Right lobe of liver (tissue), 6 donors: ENCODE results near the gene MBD3. TPM values are rescaled to one million over a fixed set of nuclear protein-coding genes. Genes with fewer than 3 reads are reported as not detected.

Experiments used
- ATAC-seq, 4 donors: fragments of 200-7000 bp; cut with Tn5 transposase; one replicate each; pipeline ENCODE4 v1.9.1; 2020; ENCODE audit warnings: mild to moderate bottlenecking in 4 of 4, moderate library complexity in 4 of 4
- DNase-seq, 3 donors: peaks; one replicate each; pipeline ENCODE4 v3.0.0-alpha.2; 2020
- H3K27ac ChIP-seq, 3 donors: fragments of 200-600 bp; one replicate each; pipeline ENCODE4 v1.8.0; 2022
- H3K27me3 ChIP-seq, 2 donors: fragments of 200-600 bp; one replicate each; pipeline ENCODE4 v1.8.0; 2022
- H3K36me3 ChIP-seq, 4 donors: fragments of 200-600 bp; sonication (generic) in 1 of 4; one replicate each; pipeline versions ENCODE4 v1.5.1 to v1.8.0; 2017 to 2022; ENCODE audit warnings: control low read depth in 1 of 4
- H3K4me1 ChIP-seq, 4 donors: fragments of 200-600 bp; sonication (generic) in 1 of 4; one replicate each; pipeline versions ENCODE4 v1.5.1 to v1.8.0; 2017 to 2022; ENCODE audit warnings: control low read depth in 1 of 4
- H3K4me3 ChIP-seq, 3 donors: fragments of 200-600 bp; one replicate each; pipeline ENCODE4 v1.8.0; 2022
- H3K9me3 ChIP-seq, 4 donors: fragments of 200-600 bp; sonication (generic) in 1 of 4; one replicate each; pipeline versions ENCODE4 v1.5.1 to v1.8.0; 2017 to 2022; ENCODE audit warnings: control low read depth in 1 of 4
- CTCF ChIP-seq, 4 donors: fragments of 200-600 bp in 3 of 4; fragments of 450-650 bp in 1 of 4; IDR thresholded peaks; one replicate each; pipeline versions ENCODE4 v1.5.1 to v1.8.0; 2016 to 2022; ENCODE audit warnings: antibody characterized with exemption in 4 of 4, mild to moderate bottlenecking in 2 of 4
- POLR2A ChIP-seq: fragments of 450-650 bp; IDR thresholded peaks from one replicate; pipeline ENCODE4 v1.6.1; 2017; ENCODE audit warnings: antibody characterized with exemption, mild to moderate bottlenecking
- WGBS: methylation state at CpG from one replicate; pipeline ENCODE4 v1.1.6; 2018; ENCODE audit warnings: low coverage, low lambda C conversion rate; ENCODE audit not compliant: insufficient coverage; ENCODE audit errors: missing lambda C conversion rate; 5-methylcytosine and 5-hydroxymethylcytosine counted together
- intact Hi-C, 2 donors: fragments of 100-400 bp; cut with DNase I; formaldehyde crosslinking; loops; one replicate each; pipeline versions ENCODE4 v1.11.2 to v1.14.1; 2022
- small RNA-seq, 2 experiments: library from RNA; depleted of rRNA; stranded (forward); fragments of <200 nt; gene quantifications; one replicate each; pipeline ENCODE3, GENCODE V24; 2016
- total RNA-seq, 6 experiments: library from RNA; depleted of rRNA in 2 of 6; stranded (reverse); fragments of >200 nt in 2 of 6; fragmentation: NEBNext Ultra II Directional in 3 of 6; extraction: Animal tissue kit (Norgen Biotek cat#: 25700) in 3 of 6; gene quantifications; one replicate each; pipeline versions ENCODE4 v1.1.0 to v1.2.4, GENCODE V29; 2016 to 2023
- donor health status: DM: no; HTN: yes; CAD: no.
- donor health status: DM: no; HTN: no; CAD: no.
- donor health status: DM: no; HTN: no; CAD: no.
- donor health status: DM: no; HTN: yes; CAD: no.
- donor health status: DM: no; HTN: yes; CAD: no.

The MBD3 gene
- total RNA-seq, 6 experiments from 2014 or later = 27.3 to 72.1 (median 30.1) TPM

- no CpG with 5 or more reads among the region's 31 CpGs for WGBS
- intact Hi-C loops = no loop called here
- DNase-seq (no peak), ATAC-seq (no peak)
- Histone ChIP-seq H3K4me3 (no peak overlapping the region), H3K27me3 (no peaks in the 10 kb centered on the region), H3K27ac (no peak overlapping the region), H3K4me1 (no peaks in the 10 kb centered on the region), H3K36me3 (no peaks in the 10 kb centered on the region), H3K9me3 (no peaks in the 10 kb centered on the region)
- TF ChIP-seq CTCF (IDR thresholded peaks at IDR 0.05) = no peak
- no peak for TF ChIP-seq POLR2A
Measured at GRCh38 chr19:1525343-1525742, 67.3 kb downstream of the MBD3 start.

- Histone ChIP-seq H3K9me3 (no peaks in the 10 kb centered on the region), H3K27me3 (no peaks in the 10 kb centered on the region), H3K36me3 (no peaks in the 10 kb centered on the region), H3K4me1 (no peaks in the 10 kb centered on the region), H3K4me3 (no peak overlapping the region), H3K27ac (no peak overlapping the region)
- TF ChIP-seq POLR2A (no peak), CTCF (IDR thresholded peaks at IDR 0.05) (no peak)
- ATAC-seq (no peak), DNase-seq (no peak)
- 80% methylated on average over 1 of the region's 17 CpGs for WGBS
- intact Hi-C loops = no loop called here
Measured at GRCh38 chr19:1524972-1525325, 67.7 kb downstream of the MBD3 start.

- Histone ChIP-seq H3K36me3 (no peaks in the 10 kb centered on the region), H3K9me3 (no peaks in the 10 kb centered on the region), H3K27ac (no peak overlapping the region), H3K4me3 (no peak overlapping the region), H3K27me3 (no peaks in the 10 kb centered on the region), H3K4me1 (no peaks in the 10 kb centered on the region)
- TF ChIP-seq POLR2A (no peak), CTCF (IDR thresholded peaks at IDR 0.05) (no peak)
- WGBS = 19% methylated on average over 4 of the region's 49 CpGs
- no peak for DNase-seq
- ATAC-seq = no peak
- intact Hi-C loops = no loop called here
Measured at GRCh38 chr19:1524287-1524971, 68.2 kb downstream of the MBD3 start.

Small RNAs within 50 kb of the gene (small RNA-seq; reads per million reads assigned to genes)
- gene AC005943.2 (0 reads per million in 2 experiments), gene RN7SL477P (0 reads per million in 2 experiments), gene RNU6-1223P (0 reads per million in 2 experiments)

Other genes starting within 250 kb of the MBD3 start
- gene NDUFS7, start 209.0 kb downstream of the MBD3 start, total RNA-seq = 100 to 1,000 TPM in 2 of 6 experiments, 10 to 100 TPM in 4; 70.1 to 210 (median 85.0) TPM
- 100 to 1,000 TPM; 151 to 380 (median 221) TPM for gene GAMT, start 191.3 kb downstream of the MBD3 start, total RNA-seq
- gene DAZAP1, start 185.3 kb downstream of the MBD3 start, total RNA-seq = 10 to 100 TPM; 22.3 to 50.9 (median 42.2) TPM
- gene RPS15, start 154.5 kb downstream of the MBD3 start, total RNA-seq = 1,000 to 10,000 TPM in 2 of 6 experiments, 100 to 1,000 TPM in 4; 334 to 1,615 (median 355) TPM
- under 1 TPM in 3 of 6 experiments, not detected in 3; 0.06 to 0.13 (median 0.06) TPM for gene APC2, start 142.7 kb downstream of the MBD3 start, total RNA-seq
- 10 to 100 TPM; 12.2 to 32.7 (median 15.3) TPM for gene C19orf25, start 113.7 kb downstream of the MBD3 start, total RNA-seq
- 1 to 10 TPM; 2.0 to 8.0 (median 3.6) TPM for gene PCSK4, start 102.5 kb downstream of the MBD3 start, total RNA-seq
- 100 to 1,000 TPM; 113 to 218 (median 177) TPM for gene REEP6, start 101.7 kb downstream of the MBD3 start, total RNA-seq
- 1 to 10 TPM; 1.8 to 6.9 (median 4.5) TPM for gene ADAMTSL5, start 79.8 kb downstream of the MBD3 start, total RNA-seq
- gene PLK5, start 68.8 kb downstream of the MBD3 start, total RNA-seq = not detected
- 10 to 100 TPM in 3 of 6 experiments, 1 to 10 TPM in 3; 6.7 to 16.6 (median 10.3) TPM for gene MEX3D, start 24.5 kb downstream of the MBD3 start, total RNA-seq
- gene UQCR11, start 12.6 kb upstream of the MBD3 start, total RNA-seq = 100 to 1,000 TPM in 4 of 6 experiments, 10 to 100 TPM in 2; 59.6 to 202 (median 172) TPM
- gene TCF3, start 59.8 kb upstream of the MBD3 start, total RNA-seq = 10 to 100 TPM; 11.0 to 30.1 (median 15.9) TPM
- gene ONECUT3, start 160.6 kb upstream of the MBD3 start, total RNA-seq = not detected
- 1 to 10 TPM in 5 of 6 experiments, under 1 TPM in 1; 0.86 to 5.7 (median 3.1) TPM for gene ATP8B3, start 219.4 kb upstream of the MBD3 start, total RNA-seq